ENCODE data around the gene JMJD8.

The JMJD8 gene

DNA sequence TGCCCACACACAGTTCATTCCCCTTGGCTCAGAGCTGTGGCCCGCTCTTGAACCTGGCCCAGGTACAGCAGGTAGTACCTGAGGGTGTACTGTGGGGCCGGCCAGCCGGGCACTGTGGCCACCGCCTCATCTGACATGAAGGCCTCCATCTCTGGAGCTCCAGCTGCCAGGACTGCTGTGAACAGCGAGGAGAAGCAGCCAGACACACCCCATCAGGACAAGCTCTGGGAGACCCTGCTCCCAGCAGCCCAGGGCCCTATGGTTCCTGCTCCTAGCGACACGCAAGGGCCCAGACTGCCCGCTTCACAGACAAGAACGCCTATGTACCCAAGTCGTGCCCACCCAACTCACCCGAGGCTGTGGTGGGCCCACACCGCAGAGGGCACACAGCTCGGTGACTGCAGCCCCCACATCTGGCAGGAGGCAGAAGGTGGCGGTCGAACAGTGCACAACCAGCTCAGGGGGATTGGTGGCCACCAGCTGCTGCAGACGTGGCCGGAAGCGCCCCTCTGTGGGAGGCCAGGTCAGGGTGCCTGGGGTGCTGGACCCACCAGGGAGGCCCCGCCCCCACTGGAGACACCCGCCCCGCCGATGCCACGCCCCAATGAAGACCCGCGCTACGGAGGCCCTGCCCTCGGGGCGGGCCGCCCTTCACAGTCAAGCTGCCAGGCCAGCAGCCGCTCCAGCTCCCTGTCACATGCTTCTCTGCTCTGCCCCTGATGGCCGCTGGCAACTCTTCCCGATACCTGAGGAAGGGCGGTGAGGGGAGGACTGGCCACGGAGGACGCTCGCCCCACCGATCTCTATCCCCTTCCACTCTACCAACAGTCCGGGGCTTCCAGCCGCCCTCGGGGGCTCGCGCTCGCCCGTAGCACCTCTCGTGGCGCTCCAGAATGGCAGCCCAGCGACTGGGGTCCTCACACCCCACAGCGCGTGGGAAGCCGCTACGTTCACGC lies 5.0 kb downstream of the JMJD8 start:
- no peak for TF ChIP-seq CTCF (conservative IDR thresholded peaks at IDR 0.05)
- peak overlapping the region; percentile 91 for H3K27ac ChIP-seq

GRCh38 chr16:678209-678857 lies 5.8 kb downstream of the JMJD8 start:
- no peak for TF ChIP-seq CTCF (conservative IDR thresholded peaks at IDR 0.05)
- peak overlapping the region; percentile 91 for H3K27ac ChIP-seq

GRCh38 chr16:677316-678190 lies 6.6 kb downstream of the JMJD8 start:
- no peak for TF ChIP-seq CTCF (conservative IDR thresholded peaks at IDR 0.05)
- H3K27ac ChIP-seq = no peak overlapping the region

GRCh38 chr16:676913-677312 lies 7.2 kb downstream of the JMJD8 start:
- TF ChIP-seq CTCF (conservative IDR thresholded peaks at IDR 0.05) = no peak
- no peak overlapping the region for H3K27ac ChIP-seq

GRCh38 chr16:676565-676902 lies 7.6 kb downstream of the JMJD8 start:
- peak overlapping the region; percentile 62; the same call in 1 of the 2 replicates for H3K27ac ChIP-seq
- TF ChIP-seq CTCF (conservative IDR thresholded peaks at IDR 0.05) = no peak

GRCh38 chr16:675884-676564 lies 8.1 kb downstream of the JMJD8 start:
- peak overlapping the region; percentile 62 for H3K27ac ChIP-seq
- TF ChIP-seq CTCF (conservative IDR thresholded peaks at IDR 0.05) = no peak

Measured in VCaP (cell line).